ENCODE results near the gene GTPBP4. TPM values are rescaled to one million over a fixed set of nuclear protein-coding genes. Genes with fewer than 3 reads are reported as not detected.

GTPBP4 gene
- polyA plus RNA-seq = 10 to 100 TPM; 17.3 to 52.3 (median 23.1) TPM

- WGBS, 3 donors = 0% methylated on average over 68 to 74 of the region's 74 CpGs
Measured at GRCh38 chr10:987870-988666, at the start of gene GTPBP4. Gene GTPBP4 (plus strand): TSS chr10:988434. CDS start chr10:988480, 46 bp downstream.

GRCh38 chr10:938941-939678, 49.1 kb upstream of the GTPBP4 start:
- 82 to 83% (median 82%) methylated on average over 10 of the region's 10 CpGs for WGBS, 3 donors
- H3K27ac ChIP-seq (ENCODE audit: low read depth, low read length) = no peak overlapping the region

More at GRCh38 chr10:987870-988666, at the start of gene GTPBP4:
- peak within 1 kb of the TSS; percentile 75 for H3K27ac ChIP-seq (ENCODE audit: low read depth, low read length)

- 83 to 94% (median 90%) methylated on average over 17 of the region's 17 CpGs for WGBS, 3 donors
- H3K27ac ChIP-seq (ENCODE audit: low read depth, low read length) = no peak overlapping the region
Measured at GRCh38 chr10:943334-944033, 44.8 kb upstream of the GTPBP4 start.

- 47 to 70% (median 49%) methylated on average over 14 of the region's 14 CpGs for WGBS, 3 donors
Measured at GRCh38 chr10:944034-944831, 44.0 kb upstream of the GTPBP4 start.

GRCh38 chr10:945778-946177, 42.5 kb upstream of the GTPBP4 start:
- WGBS, 3 donors = 89 to 95% (median 91%) methylated on average over 6 of the region's 6 CpGs
- no peak overlapping the region for H3K27ac ChIP-seq (ENCODE audit: low read depth, low read length)

More at GRCh38 chr10:944034-944831, 44.0 kb upstream of the GTPBP4 start:
- H3K27ac ChIP-seq (ENCODE audit: low read depth, low read length) = no peak overlapping the region

- WGBS, 3 donors = 76 to 79% (median 77%) methylated on average over 9 of the region's 9 CpGs
- no peak overlapping the region for H3K27ac ChIP-seq (ENCODE audit: low read depth, low read length)
Measured at GRCh38 chr10:947051-947450, 41.2 kb upstream of the GTPBP4 start.

GRCh38 chr10:947881-948280, 40.4 kb upstream of the GTPBP4 start:
- no peak overlapping the region for H3K27ac ChIP-seq (ENCODE audit: low read depth, low read length)
- WGBS, 3 donors = 90 to 95% (median 94%) methylated on average over 10 of the region's 10 CpGs

- 89 to 98% (median 93%) methylated on average over 10 of the region's 10 CpGs for WGBS, 3 donors
- H3K27ac ChIP-seq (ENCODE audit: low read depth, low read length) = no peak overlapping the region
Measured at GRCh38 chr10:948347-948746, 39.9 kb upstream of the GTPBP4 start.

- H3K27ac ChIP-seq (ENCODE audit: low read depth, low read length) = no peak overlapping the region
- WGBS, 3 donors = 80 to 84% (median 83%) methylated on average over 9 of the region's 9 CpGs
Measured at GRCh38 chr10:949446-949845, 38.8 kb upstream of the GTPBP4 start.

- no peak overlapping the region for H3K27ac ChIP-seq (ENCODE audit: low read depth, low read length)
- WGBS, 3 donors = 83 to 90% (median 83%) methylated on average over 11 of the region's 11 CpGs
Measured at GRCh38 chr10:953836-954235, 34.4 kb upstream of the GTPBP4 start.

- 89 to 94% (median 89%) methylated on average over 21 of the region's 21 CpGs for WGBS, 3 donors
- H3K27ac ChIP-seq (ENCODE audit: low read depth, low read length) = no peak overlapping the region
Measured at GRCh38 chr10:954396-954795, 33.8 kb upstream of the GTPBP4 start.

- 40 to 45% (median 41%) methylated on average over 13 of the region's 13 CpGs for whole genome bisulfite sequencing, 3 donors
- no peak overlapping the region for H3K27ac ChIP-seq (ENCODE audit: low read depth, low read length)
Measured at GRCh38 chr10:955127-955819, 33.0 kb upstream of the GTPBP4 start.

GRCh38 chr10:955820-956217, 32.4 kb upstream of the GTPBP4 start:
- 56 to 68% (median 64%) methylated on average over 9 of the region's 9 CpGs for WGBS, 3 donors
- no peak overlapping the region for H3K27ac ChIP-seq (ENCODE audit: low read depth, low read length)

- 93 to 95% (median 94%) methylated on average over 9 of the region's 9 CpGs for WGBS, 3 donors
- H3K27ac ChIP-seq (ENCODE audit: low read depth, low read length) = no peak overlapping the region
Measured at GRCh38 chr10:958106-958505, 30.1 kb upstream of the GTPBP4 start.

- 85 to 89% (median 87%) methylated on average over 6 of the region's 6 CpGs for WGBS, 3 donors
- H3K27ac ChIP-seq (ENCODE audit: low read depth, low read length) = no peak overlapping the region
Measured at GRCh38 chr10:958856-959255, 29.4 kb upstream of the GTPBP4 start.

- WGBS, 3 donors = 89 to 93% (median 91%) methylated on average over 3 of the region's 3 CpGs
- no peak overlapping the region for H3K27ac ChIP-seq (ENCODE audit: low read depth, low read length)
Measured at GRCh38 chr10:962342-962741, 25.9 kb upstream of the GTPBP4 start.

- H3K27ac ChIP-seq (ENCODE audit: low read depth, low read length) = no peak overlapping the region
- 83 to 89% (median 84%) methylated on average over 5 of the region's 5 CpGs for WGBS, 3 donors
Measured at GRCh38 chr10:963186-963585, 25.0 kb upstream of the GTPBP4 start.

GRCh38 chr10:963655-964054, 24.6 kb upstream of the GTPBP4 start:
- WGBS, 3 donors = 92 to 96% (median 96%) methylated on average over 4 of the region's 4 CpGs

More at GRCh38 chr10:963655-964054, 24.6 kb upstream of the GTPBP4 start:
- H3K27ac ChIP-seq (ENCODE audit: low read depth, low read length) = no peak overlapping the region
